Skin of body (tissue), 2 donors: ENCODE results near the gene TTI1. TPM values are rescaled to one million over a fixed set of nuclear protein-coding genes. Genes with fewer than 3 reads are reported as not detected.

Source experiments
- DNase-seq: peaks from one replicate; lab custom pipeline; 2025; lab: John Stamatoyannopoulos, UW
- total RNA-seq: library from RNA; depleted of rRNA; stranded (reverse); fragments of >200 nt; gene quantifications from one replicate; pipeline ENCODE4 v1.2.3, GENCODE V29; 2014

Gene TTI1
- 23.8 TPM for total RNA-seq

- peak; percentile 85 for DNase-seq
Measured at GRCh38 chr20:38033330-38034107, at the start of gene TTI1, which contains the start of gene RPRD1B. Gene TTI1, minus strand, starts transcription at chr20:38033456. Its CDS starts 19,640 bp downstream, at chr20:38013816. Gene RPRD1B, plus strand, starts transcription at chr20:38033746. Its CDS starts 202 bp downstream, at chr20:38033948.

GRCh38 chr20:38082894-38083293, 49.6 kb upstream of the TTI1 start:
- DNase-seq, result no peak

- DNase-seq, result no peak
Measured at GRCh38 chr20:38081575-38081974, 48.3 kb upstream of the TTI1 start.

- no peak for DNase-seq
Measured at GRCh38 chr20:38079353-38079752, 46.1 kb upstream of the TTI1 start.

- no peak for DNase-seq
Measured at GRCh38 chr20:38078084-38078483, 44.8 kb upstream of the TTI1 start.

GRCh38 chr20:38076548-38076947, 43.3 kb upstream of the TTI1 start:
- no peak for DNase-seq

- no peak for DNase-seq
Measured at GRCh38 chr20:38075161-38075998, 42.1 kb upstream of the TTI1 start.

GRCh38 chr20:38073307-38074071, 40.2 kb upstream of the TTI1 start:
- peak; percentile 81 for DNase-seq

GRCh38 chr20:38072898-38073297, 39.6 kb upstream of the TTI1 start:
- no peak for DNase-seq

- DNase-seq, result no peak
Measured at GRCh38 chr20:38067717-38068365, 34.6 kb upstream of the TTI1 start.

GRCh38 chr20:38066969-38067716, 33.9 kb upstream of the TTI1 start:
- no peak for DNase-seq

GRCh38 chr20:38065764-38066375, 32.6 kb upstream of the TTI1 start:
- no peak for DNase-seq

GRCh38 chr20:38063911-38064530, 30.8 kb upstream of the TTI1 start:
- no peak for DNase-seq

- DNase-seq, result no peak
Measured at GRCh38 chr20:38062890-38063289, 29.6 kb upstream of the TTI1 start.

GRCh38 chr20:38061109-38061508, 27.9 kb upstream of the TTI1 start:
- DNase-seq, result no peak

GRCh38 chr20:38060536-38060935, 27.3 kb upstream of the TTI1 start:
- no peak for DNase-seq

- no peak for DNase-seq
Measured at GRCh38 chr20:38059832-38060231, 26.6 kb upstream of the TTI1 start.

GRCh38 chr20:38057351-38057972, 24.2 kb upstream of the TTI1 start:
- DNase-seq, result no peak

GRCh38 chr20:38055848-38056247, 22.6 kb upstream of the TTI1 start:
- DNase-seq, result no peak
